CD4-positive, alpha-beta T cell treated with Interleukin-6 for 4 hours (primary cell): ENCODE data around the gene CARNS1.

Source experiments
- DNase-seq: peaks from one replicate; pipeline ENCODE4 v3.0.0-alpha.2; 2020; ENCODE audit warnings: mixed read lengths

CARNS1 gene

GRCh38 chr11:67376063-67376820 is 39.2 kb upstream of the CARNS1 start:
- no peak for DNase-seq

- DNase-seq: no peak
These were observed 38.3 kb upstream of the CARNS1 start for GRCh38 chr11:67376873-67377808.

- DNase-seq: no peak
These were observed 36.9 kb upstream of the CARNS1 start for GRCh38 chr11:67378544-67378943.

GRCh38 chr11:67379061-67380058 is 36.1 kb upstream of the CARNS1 start:
- no peak for DNase-seq

- no peak for DNase-seq
These were observed 34.1 kb upstream of the CARNS1 start for GRCh38 chr11:67381244-67381972.

GRCh38 chr11:67382276-67383136 is 33.0 kb upstream of the CARNS1 start:
- DNase-seq: peak; percentile 84

GRCh38 chr11:67384851-67385366 is 30.6 kb upstream of the CARNS1 start:
- no peak for DNase-seq

- no peak for DNase-seq
These were observed 28.4 kb upstream of the CARNS1 start for GRCh38 chr11:67387069-67387468.

- no peak for DNase-seq
These were observed 28.0 kb upstream of the CARNS1 start for GRCh38 chr11:67387518-67387917.

- DNase-seq: peak; percentile 71
These were observed 26.0 kb upstream of the CARNS1 start for GRCh38 chr11:67389477-67389876.

- DNase-seq: no peak
These were observed 24.6 kb upstream of the CARNS1 start for GRCh38 chr11:67390947-67391303.

- peak; percentile 94 for DNase-seq
These were observed 23.9 kb upstream of the CARNS1 start, which contains the start of gene RAD9A for GRCh38 chr11:67391304-67392182. TSS of gene RAD9A (plus strand) at chr11:67391986. CDS start at chr11:67392045, 59 bp downstream.

- DNase-seq: no peak
These were observed 23.2 kb upstream of the CARNS1 start for GRCh38 chr11:67392183-67392715.

GRCh38 chr11:67393437-67393836 is 22.0 kb upstream of the CARNS1 start:
- no peak for DNase-seq

- DNase-seq: no peak
These were observed 21.5 kb upstream of the CARNS1 start for GRCh38 chr11:67393990-67394389.

GRCh38 chr11:67395555-67396258 is 19.8 kb upstream of the CARNS1 start:
- no peak for DNase-seq

GRCh38 chr11:67396259-67396581 is 19.3 kb upstream of the CARNS1 start:
- DNase-seq: no peak

GRCh38 chr11:67396587-67397389 is 18.7 kb upstream of the CARNS1 start:
- no peak for DNase-seq
